HL-60 (cell line): ENCODE results near the gene UBE2R2.

Source experiments
- DNase-seq, 2 experiments: peaks; one replicate each; pipeline ENCODE4 v3.0.0-alpha.2; 2010 to 2020; ENCODE audit warnings: low read depth in 1 of 2, low spot score in 1 of 2
- H3K27ac ChIP-seq: fragments of 250-450 bp; sonication (Bioruptor Pico); replicated peaks from 2 replicates; pipeline ENCODE4 v1.5.1; 2020; ENCODE audit warnings: mild to moderate bottlenecking, moderate library complexity
- H3K27me3 ChIP-seq: fragments of 250-450 bp; sonication (Bioruptor Pico); 2 replicates; pipeline ENCODE4 v1.5.1; 2021; ENCODE audit warnings: mild to moderate bottlenecking, moderate library complexity; ENCODE audit not compliant: insufficient read depth, poor library complexity, severe bottlenecking
- H3K4me3 ChIP-seq: replicated peaks from 2 replicates; pipeline ENCODE4 v1.5.1; 2011; ENCODE audit warnings: mild to moderate bottlenecking, control low read depth, low read length; ENCODE audit not compliant: insufficient read depth
- GABPA ChIP-seq: IDR thresholded peaks from 2 replicates; pipeline ENCODE4 v1.6.1; 2012; ENCODE audit warnings: low read depth
- POLR2AphosphoS5 ChIP-seq: IDR thresholded peaks from 2 replicates; pipeline ENCODE4 v1.6.1; 2012; ENCODE audit warnings: low read depth
- SPI1 ChIP-seq: IDR thresholded peaks from 2 replicates; pipeline ENCODE4 v1.6.1; 2012; ENCODE audit warnings: low read depth, mild to moderate bottlenecking, borderline replicate concordance
- TF ChIP-seq, protein P1 (sequence below): IDR thresholded peaks from 2 replicates; pipeline ENCODE4 v1.6.1; 2012; ENCODE audit warnings: low read depth; ENCODE audit not compliant: insufficient replicate concordance
- TF ChIP-seq, protein P2 (sequence below): IDR thresholded peaks from one replicate; pipeline ENCODE4 v1.5.1; 2011; ENCODE audit warnings: low read length, control low read depth, inconsistent platforms; ENCODE audit not compliant: insufficient read depth

Gene UBE2R2

DNA sequence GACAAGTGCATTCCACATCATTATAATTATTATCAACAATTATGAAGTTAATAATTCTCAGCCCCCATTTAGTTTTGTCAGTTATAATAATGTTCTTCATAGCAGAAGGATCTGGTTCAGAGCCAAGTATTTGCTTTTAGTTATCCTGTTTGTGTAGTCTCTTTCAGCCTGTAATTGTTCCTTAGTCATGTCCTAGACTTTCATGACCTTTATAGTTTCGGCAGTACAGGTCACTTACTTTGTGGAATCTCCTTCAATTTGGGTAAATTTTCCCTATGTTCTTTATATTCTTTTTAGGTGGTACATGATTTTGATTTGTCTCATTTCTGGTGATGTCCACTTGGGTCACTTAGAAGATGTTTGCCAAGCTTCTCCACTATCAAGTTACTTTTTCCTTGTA, 34.3 kb downstream of the UBE2R2 start:
- no peak overlapping the region for H3K27ac ChIP-seq
- H3K4me3 ChIP-seq: no peak overlapping the region
- no peak for DNase-seq
- H3K27me3 ChIP-seq: no peaks in the 10 kb centered on the region
- TF ChIP-seq, protein P1, sequence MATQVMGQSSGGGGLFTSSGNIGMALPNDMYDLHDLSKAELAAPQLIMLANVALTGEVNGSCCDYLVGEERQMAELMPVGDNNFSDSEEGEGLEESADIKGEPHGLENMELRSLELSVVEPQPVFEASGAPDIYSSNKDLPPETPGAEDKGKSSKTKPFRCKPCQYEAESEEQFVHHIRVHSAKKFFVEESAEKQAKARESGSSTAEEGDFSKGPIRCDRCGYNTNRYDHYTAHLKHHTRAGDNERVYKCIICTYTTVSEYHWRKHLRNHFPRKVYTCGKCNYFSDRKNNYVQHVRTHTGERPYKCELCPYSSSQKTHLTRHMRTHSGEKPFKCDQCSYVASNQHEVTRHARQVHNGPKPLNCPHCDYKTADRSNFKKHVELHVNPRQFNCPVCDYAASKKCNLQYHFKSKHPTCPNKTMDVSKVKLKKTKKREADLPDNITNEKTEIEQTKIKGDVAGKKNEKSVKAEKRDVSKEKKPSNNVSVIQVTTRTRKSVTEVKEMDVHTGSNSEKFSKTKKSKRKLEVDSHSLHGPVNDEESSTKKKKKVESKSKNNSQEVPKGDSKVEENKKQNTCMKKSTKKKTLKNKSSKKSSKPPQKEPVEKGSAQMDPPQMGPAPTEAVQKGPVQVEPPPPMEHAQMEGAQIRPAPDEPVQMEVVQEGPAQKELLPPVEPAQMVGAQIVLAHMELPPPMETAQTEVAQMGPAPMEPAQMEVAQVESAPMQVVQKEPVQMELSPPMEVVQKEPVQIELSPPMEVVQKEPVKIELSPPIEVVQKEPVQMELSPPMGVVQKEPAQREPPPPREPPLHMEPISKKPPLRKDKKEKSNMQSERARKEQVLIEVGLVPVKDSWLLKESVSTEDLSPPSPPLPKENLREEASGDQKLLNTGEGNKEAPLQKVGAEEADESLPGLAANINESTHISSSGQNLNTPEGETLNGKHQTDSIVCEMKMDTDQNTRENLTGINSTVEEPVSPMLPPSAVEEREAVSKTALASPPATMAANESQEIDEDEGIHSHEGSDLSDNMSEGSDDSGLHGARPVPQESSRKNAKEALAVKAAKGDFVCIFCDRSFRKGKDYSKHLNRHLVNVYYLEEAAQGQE: no peak
- TF ChIP-seq SPI1 (no peak), POLR2AphosphoS5 (no peak), GABPA (no peak)
- TF ChIP-seq, protein P2, sequence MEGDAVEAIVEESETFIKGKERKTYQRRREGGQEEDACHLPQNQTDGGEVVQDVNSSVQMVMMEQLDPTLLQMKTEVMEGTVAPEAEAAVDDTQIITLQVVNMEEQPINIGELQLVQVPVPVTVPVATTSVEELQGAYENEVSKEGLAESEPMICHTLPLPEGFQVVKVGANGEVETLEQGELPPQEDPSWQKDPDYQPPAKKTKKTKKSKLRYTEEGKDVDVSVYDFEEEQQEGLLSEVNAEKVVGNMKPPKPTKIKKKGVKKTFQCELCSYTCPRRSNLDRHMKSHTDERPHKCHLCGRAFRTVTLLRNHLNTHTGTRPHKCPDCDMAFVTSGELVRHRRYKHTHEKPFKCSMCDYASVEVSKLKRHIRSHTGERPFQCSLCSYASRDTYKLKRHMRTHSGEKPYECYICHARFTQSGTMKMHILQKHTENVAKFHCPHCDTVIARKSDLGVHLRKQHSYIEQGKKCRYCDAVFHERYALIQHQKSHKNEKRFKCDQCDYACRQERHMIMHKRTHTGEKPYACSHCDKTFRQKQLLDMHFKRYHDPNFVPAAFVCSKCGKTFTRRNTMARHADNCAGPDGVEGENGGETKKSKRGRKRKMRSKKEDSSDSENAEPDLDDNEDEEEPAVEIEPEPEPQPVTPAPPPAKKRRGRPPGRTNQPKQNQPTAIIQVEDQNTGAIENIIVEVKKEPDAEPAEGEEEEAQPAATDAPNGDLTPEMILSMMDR: no peak

DNA sequence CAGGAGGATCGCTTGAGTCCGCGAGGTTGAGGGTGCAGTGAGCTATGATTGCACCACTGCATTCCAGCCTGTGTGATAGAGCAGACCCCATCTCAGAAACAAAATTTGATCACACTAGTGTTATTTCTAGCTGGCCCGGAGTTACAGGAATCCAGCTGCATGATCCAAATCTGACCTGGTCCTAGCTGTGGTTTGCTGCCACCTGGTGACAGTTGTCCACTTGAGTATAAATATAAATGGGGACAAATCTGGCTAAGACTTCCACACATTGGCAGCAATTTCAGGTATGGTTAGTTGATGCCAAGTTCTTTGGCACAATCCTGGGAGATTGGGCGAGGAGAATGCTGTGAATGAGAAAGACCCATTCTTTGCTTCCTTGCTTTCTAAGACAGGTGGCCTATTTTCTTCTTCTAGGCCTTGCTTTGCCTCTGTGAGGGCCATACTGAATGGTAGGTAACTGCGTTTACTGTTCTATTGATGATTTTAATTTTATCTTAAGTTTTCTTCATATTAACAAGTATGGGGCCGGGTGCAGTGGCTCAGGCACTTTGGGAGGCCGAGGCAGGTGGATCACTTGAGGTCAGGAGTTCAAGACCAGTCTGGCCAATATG, 35.4 kb downstream of the UBE2R2 start:
- no peak overlapping the region for H3K4me3 ChIP-seq
- no peaks in the 10 kb centered on the region for H3K27me3 ChIP-seq
- no peak overlapping the region for H3K27ac ChIP-seq
- DNase-seq: peak in 1 of 2 experiments; percentile 55
- TF ChIP-seq, protein P1: no peak
- TF ChIP-seq POLR2AphosphoS5 (no peak), SPI1 (no peak), GABPA (no peak)
- TF ChIP-seq, protein P2: peak; percentile 27

DNA sequence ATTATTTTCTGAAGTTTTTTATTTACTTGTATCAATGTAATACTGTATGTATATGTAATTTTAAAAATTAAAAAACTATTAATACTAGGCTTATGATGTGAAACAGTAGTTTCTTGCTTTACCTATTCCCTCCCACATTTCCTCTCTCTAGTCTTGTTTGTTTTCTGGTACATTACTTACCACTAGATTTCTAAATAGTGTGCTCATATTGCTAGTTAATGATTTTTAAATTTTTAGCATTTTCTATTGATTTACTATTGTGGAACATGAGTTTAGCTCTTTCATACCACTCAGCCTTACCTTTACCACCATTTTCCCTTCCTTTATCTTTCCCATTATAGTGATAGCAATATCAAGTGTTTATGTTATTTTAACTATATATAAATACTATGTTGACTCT, 39.3 kb downstream of the UBE2R2 start:
- no peak for TF ChIP-seq POLR2AphosphoS5
- TF ChIP-seq, protein P2: no peak
- TF ChIP-seq GABPA: no peak
- no peak for TF ChIP-seq SPI1
- TF ChIP-seq, protein P1: no peak
- no peak for DNase-seq
- H3K27ac ChIP-seq: no peak overlapping the region
- H3K27me3 ChIP-seq: no peaks in the 10 kb centered on the region
- H3K4me3 ChIP-seq: no peak overlapping the region
